ENCODE data around the gene GTF2F2. TPM values are rescaled to one million over a fixed set of nuclear protein-coding genes. Genes with fewer than 3 reads are reported as not detected.

The GTF2F2 gene
- total and polyA plus RNA-seq, 2 experiments from 2014 or later: 15.5 to 21.3 TPM

GRCh38 chr13:45310341-45311131 lies 190.2 kb downstream of the GTF2F2 start:
- Histone ChIP-seq H3K36me3 (no peaks in the 10 kb centered on the region), H3K4me1 (ENCODE audit: low read depth) (no peaks in the 10 kb centered on the region), H3K27me3 (peaks cover 14% of the 10 kb centered on the region), H3K4me3 (peak overlapping the region; percentile 29), H3K9me3 (ENCODE audit: low read depth) (no peaks in the 10 kb centered on the region), H3K27ac (no peak overlapping the region)
- no peak for TF ChIP-seq CTCF (IDR thresholded peaks at IDR 0.05; ENCODE audit: low read depth, low read length)
- no peak for DNase-seq (ENCODE audit: low read depth in 1 of 2, low spot score in 1 of 2)

GRCh38 chr13:45314822-45315221 lies 194.5 kb downstream of the GTF2F2 start:
- Histone ChIP-seq H3K27me3 (peaks cover 14% of the 10 kb centered on the region), H3K4me3 (no peak overlapping the region), H3K27ac (no peak overlapping the region), H3K4me1 (ENCODE audit: low read depth) (no peaks in the 10 kb centered on the region), H3K36me3 (no peaks in the 10 kb centered on the region), H3K9me3 (ENCODE audit: low read depth) (no peaks in the 10 kb centered on the region)
- no peak for DNase-seq (ENCODE audit: low read depth in 1 of 2, low spot score in 1 of 2)
- TF ChIP-seq CTCF (IDR thresholded peaks at IDR 0.05; ENCODE audit: low read depth, low read length): no peak

- peak in 1 of 2 donors; percentile 23 for DNase-seq (ENCODE audit: low read depth in 1 of 2, low spot score in 1 of 2)
- no peaks in the 10 kb centered on the region for H3K4me1 ChIP-seq (ENCODE audit: low read depth)
- no peaks in the 10 kb centered on the region for H3K36me3 ChIP-seq
- H3K27ac ChIP-seq: no peak overlapping the region
- no peak for TF ChIP-seq CTCF (IDR thresholded peaks at IDR 0.05; ENCODE audit: low read depth, low read length)
- H3K27me3 ChIP-seq: peaks cover 11% of the 10 kb centered on the region
- H3K4me3 ChIP-seq: no peak overlapping the region
- no peaks in the 10 kb centered on the region for H3K9me3 ChIP-seq (ENCODE audit: low read depth)
Observed at GRCh38 chr13:45315520-45316167, 195.3 kb downstream of the GTF2F2 start.

- no peak overlapping the region for H3K27ac ChIP-seq
- TF ChIP-seq CTCF (IDR thresholded peaks at IDR 0.05; ENCODE audit: low read depth, low read length): no peak
- H3K4me3 ChIP-seq: no peak overlapping the region
- no peak for DNase-seq (ENCODE audit: low read depth in 1 of 2, low spot score in 1 of 2)
- H3K36me3 ChIP-seq: no peaks in the 10 kb centered on the region
- H3K27me3 ChIP-seq: peaks cover 7% of the 10 kb centered on the region
- H3K9me3 ChIP-seq (ENCODE audit: low read depth): no peaks in the 10 kb centered on the region
- no peaks in the 10 kb centered on the region for H3K4me1 ChIP-seq (ENCODE audit: low read depth)
Observed at GRCh38 chr13:45316338-45316737, 196.0 kb downstream of the GTF2F2 start.

- H3K27ac ChIP-seq: no peak overlapping the region
- DNase-seq (ENCODE audit: low read depth in 1 of 2, low spot score in 1 of 2): no peak
- H3K27me3 ChIP-seq: peaks cover under 1% of the 10 kb centered on the region
- H3K36me3 ChIP-seq: no peaks in the 10 kb centered on the region
- H3K4me3 ChIP-seq: no peak overlapping the region
- no peaks in the 10 kb centered on the region for H3K4me1 ChIP-seq (ENCODE audit: low read depth)
- no peak for TF ChIP-seq CTCF (IDR thresholded peaks at IDR 0.05; ENCODE audit: low read depth, low read length)
- no peaks in the 10 kb centered on the region for H3K9me3 ChIP-seq (ENCODE audit: low read depth)
Observed at GRCh38 chr13:45316996-45317395, 196.7 kb downstream of the GTF2F2 start.
